AG04449 (cell line): ENCODE results near the gene KCND2.

Experiments used
- CTCF ChIA-PET: fragments of 350-600 bp; formaldehyde crosslinking; extraction: SDS; loops from one replicate; lab custom pipeline; 2021; ENCODE audit warnings: antibody characterized with exemption; lab: Yijun Ruan, JAX
- POLR2A ChIA-PET: fragments of 400-600, 350-600 bp; formaldehyde crosslinking; extraction: SDS; loops from one replicate; lab custom pipeline; 2020; ENCODE audit warnings: antibody characterized with exemption, inconsistent platforms; lab: Yijun Ruan, JAX
- DNase-seq: peaks from one replicate; pipeline ENCODE4 v3.0.0-alpha.2; 2010; ENCODE audit warnings: low read depth, low spot score
- H3K4me3 ChIP-seq: 2 replicates; pipeline ENCODE4 v1.5.1; 2011; ENCODE audit warnings: low read depth, mild to moderate bottlenecking, control low read depth, low read length
- TF ChIP-seq, protein P1 (sequence below): IDR thresholded peaks from one replicate; pipeline ENCODE4 v1.5.1; 2011; ENCODE audit warnings: mild to moderate bottlenecking, moderate library complexity, low read length, control low read depth, inconsistent platforms; ENCODE audit not compliant: insufficient read depth; ENCODE audit errors: missing control alignments

The KCND2 gene

DNA sequence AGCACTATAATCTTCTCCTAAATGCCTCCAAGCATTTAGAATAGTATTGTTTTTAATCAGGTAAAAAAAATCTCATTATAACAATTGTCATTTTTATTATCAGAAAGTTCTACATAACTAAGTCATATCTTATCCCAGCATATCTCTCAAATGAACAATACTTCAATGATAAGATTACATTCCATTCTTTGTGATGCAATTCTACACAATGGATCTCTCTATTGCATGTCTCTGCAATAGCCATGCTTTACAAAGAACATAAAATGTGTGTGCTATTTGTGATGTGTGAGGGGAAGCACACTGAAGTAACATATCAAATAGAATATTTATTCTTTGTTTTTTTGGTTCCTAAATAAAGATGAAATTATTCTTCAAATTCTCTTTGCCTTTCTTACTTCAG lies 389.3 kb downstream of the KCND2 start:
- CTCF ChIA-PET: no interaction called here
- no peak overlapping the region for H3K4me3 ChIP-seq
- no peak for DNase-seq
- TF ChIP-seq, protein P1, sequence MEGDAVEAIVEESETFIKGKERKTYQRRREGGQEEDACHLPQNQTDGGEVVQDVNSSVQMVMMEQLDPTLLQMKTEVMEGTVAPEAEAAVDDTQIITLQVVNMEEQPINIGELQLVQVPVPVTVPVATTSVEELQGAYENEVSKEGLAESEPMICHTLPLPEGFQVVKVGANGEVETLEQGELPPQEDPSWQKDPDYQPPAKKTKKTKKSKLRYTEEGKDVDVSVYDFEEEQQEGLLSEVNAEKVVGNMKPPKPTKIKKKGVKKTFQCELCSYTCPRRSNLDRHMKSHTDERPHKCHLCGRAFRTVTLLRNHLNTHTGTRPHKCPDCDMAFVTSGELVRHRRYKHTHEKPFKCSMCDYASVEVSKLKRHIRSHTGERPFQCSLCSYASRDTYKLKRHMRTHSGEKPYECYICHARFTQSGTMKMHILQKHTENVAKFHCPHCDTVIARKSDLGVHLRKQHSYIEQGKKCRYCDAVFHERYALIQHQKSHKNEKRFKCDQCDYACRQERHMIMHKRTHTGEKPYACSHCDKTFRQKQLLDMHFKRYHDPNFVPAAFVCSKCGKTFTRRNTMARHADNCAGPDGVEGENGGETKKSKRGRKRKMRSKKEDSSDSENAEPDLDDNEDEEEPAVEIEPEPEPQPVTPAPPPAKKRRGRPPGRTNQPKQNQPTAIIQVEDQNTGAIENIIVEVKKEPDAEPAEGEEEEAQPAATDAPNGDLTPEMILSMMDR: no peak
- POLR2A ChIA-PET: no interaction called here

DNA sequence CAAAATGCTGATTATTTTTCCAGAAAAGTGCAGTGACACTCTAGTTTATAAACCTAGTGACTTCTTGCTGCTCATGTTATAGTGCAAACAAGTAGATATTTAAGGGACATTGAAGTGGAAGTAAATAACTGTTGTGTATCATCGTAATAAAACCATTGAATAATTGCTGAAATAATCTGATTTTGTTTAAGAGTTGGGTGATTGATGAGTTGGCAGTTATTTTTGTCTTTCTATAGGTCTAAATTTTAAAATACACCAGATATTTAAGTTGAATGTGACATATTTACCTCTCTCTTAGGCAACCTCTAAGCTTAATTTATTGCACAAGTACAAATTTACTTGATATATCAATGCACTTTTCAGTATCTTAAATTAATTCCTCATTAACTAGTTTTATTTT lies 392.1 kb downstream of the KCND2 start:
- TF ChIP-seq, protein P1: no peak
- ChIA-PET POLR2A (no interaction called here), CTCF (no interaction called here)
- no peak for DNase-seq
- no peak overlapping the region for H3K4me3 ChIP-seq

DNA sequence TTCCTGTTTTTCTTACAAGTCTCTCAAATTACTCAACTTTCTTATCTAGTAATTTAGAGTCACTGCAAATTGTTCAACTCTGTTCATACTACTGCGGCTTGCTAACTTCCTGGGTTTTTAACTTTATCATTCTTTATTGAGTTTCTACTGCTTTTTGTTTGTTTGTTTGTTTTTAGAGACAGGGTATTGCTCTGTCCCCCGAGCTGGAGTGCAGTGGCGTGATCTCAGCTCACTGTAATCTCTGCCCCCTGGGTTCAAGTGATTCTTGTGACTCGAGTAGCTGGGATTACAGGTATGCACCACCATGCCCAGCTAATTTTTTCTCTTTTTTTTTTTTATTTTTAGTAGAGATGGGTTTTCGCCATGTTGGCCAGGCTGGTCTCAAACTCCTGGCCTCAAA lies 402.1 kb downstream of the KCND2 start:
- POLR2A ChIA-PET: no interaction called here
- TF ChIP-seq, protein P1: no peak

DNA sequence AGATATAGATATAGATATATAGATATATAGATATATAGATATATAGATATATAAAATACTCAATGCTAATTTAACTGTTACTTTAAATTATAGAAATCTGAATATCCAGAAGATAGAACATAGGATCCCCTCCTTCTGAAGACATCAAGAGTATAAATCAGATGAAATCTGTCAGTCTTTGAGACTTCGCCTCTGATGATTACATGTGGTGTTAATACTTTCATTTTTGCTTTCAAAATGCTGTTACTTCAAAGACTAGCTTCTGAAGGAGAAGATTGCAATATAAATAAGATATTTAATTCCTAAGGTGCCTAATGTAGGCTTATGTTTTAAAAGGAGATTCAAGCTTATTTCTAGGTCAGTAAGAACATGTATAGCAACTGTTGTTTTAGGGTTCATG lies 404.6 kb downstream of the KCND2 start:
- CTCF ChIA-PET: no interaction called here
- H3K4me3 ChIP-seq: no peak overlapping the region
- TF ChIP-seq, protein P1: no peak
- POLR2A ChIA-PET: no interaction called here
- DNase-seq: no peak

More for the DNA sequence above, 402.1 kb downstream of the KCND2 start:
- H3K4me3 ChIP-seq: no peak overlapping the region
- DNase-seq: no peak
- CTCF ChIA-PET: no interaction called here

DNA sequence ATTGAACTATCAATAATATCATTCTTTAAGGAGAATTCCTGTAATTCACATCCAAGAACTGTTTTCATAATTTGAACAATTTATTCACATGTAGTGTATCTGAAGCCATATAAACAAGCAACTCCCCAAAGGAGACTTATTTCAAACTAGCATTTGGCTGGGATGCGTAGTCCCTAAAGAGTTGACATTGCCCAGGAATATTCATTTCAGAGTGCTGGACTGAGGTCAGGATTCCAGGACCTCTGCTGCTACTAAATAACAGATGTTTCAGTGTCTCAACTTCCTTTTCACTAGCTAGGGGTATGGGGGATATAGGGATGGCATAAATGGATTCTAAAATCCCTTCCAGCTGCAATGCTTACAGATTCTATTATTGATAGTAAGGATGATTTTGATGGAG lies 408.0 kb downstream of the KCND2 start:
- H3K4me3 ChIP-seq: no peak overlapping the region
- POLR2A ChIA-PET: no interaction called here
- TF ChIP-seq, protein P1: no peak
- DNase-seq: no peak
- CTCF ChIA-PET: no interaction called here

DNA sequence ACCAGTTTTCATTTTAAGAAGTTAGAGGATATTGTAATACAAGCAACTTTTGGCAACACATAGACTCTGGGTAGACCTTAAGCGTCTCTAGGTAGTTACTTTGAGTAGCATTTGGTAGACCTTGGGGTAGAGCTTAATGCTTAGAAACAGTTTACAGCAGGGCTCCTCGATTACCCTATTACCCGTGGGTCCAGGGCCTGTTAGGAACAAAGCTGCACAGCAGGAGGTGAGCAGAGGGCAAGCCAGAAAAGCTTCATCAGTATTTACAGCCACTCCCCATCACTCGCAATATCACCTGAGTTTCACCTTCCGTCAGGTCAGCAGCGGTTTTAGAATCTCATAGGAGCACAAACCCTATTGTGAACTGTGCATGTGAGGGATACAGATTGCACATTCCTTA lies 411.5 kb downstream of the KCND2 start:
- CTCF ChIA-PET: no interaction called here
- TF ChIP-seq, protein P1: no peak

More for the DNA sequence above, 411.5 kb downstream of the KCND2 start:
- POLR2A ChIA-PET: no interaction called here
- H3K4me3 ChIP-seq: no peak overlapping the region
- no peak for DNase-seq
